Measurements from ENCODE around the gene BCL7C. TPM values are rescaled to one million over a fixed set of nuclear protein-coding genes. Genes with fewer than 3 reads are reported as not detected.

BCL7C gene
- polyA plus RNA-seq, 1 donor (not counting 4 experiments of a cell fraction or from before 2014, with no cell fraction given): 19.2 TPM

DNA sequence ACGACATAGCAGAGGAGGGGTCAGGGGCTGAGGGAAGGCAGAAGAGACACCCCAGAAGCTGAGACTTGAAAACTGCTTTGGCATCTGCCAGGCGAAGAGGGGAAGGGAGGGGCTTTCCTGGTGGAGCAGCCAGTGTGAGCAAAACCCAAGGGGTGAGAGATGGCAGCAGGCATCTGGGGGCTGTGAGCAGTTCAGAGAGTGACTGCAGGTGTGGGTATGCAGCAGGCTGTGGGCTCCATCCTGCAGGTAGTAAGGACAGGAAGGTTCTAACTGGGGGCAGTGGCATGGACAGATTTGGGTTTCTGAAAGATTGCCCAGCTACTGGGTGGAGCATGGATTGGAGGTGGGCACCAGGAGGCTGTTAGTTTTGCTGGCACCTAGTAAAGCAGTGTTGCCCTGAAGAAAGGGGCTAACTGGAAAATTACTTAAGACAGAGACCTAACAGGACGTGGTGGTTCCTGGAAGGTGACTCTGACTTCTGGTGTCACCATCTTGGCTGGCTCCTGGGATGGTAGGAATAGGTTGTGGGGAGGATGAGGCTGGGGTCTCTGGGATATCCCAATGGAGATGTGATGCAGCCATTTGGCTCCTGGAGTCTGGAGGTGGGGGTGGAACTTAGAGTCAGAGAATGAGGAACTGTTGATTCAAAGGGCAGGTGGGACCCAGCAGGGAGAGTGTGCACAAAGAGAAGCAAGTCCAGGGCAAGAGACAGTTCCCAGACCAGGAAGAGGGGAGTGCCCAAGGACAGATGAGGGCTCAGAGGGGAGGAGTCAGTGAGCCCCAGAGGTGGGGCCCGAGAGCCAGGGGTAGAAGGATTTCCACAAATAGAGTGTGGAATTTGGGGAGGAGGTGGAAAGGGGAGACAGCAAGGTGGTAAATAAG is 11.2 kb downstream of the BCL7C start:
- no peak for DNase-seq (ENCODE audit: low read depth, low spot score)
- Histone ChIP-seq H2AFZ (ENCODE audit: control insufficient read depth, low read length) (no peak overlapping the region), H3K9ac (ENCODE audit: control insufficient read depth, extremely low read depth, insufficient read depth, low read length) (no peak overlapping the region), H3K27me3 (ENCODE audit: control insufficient read depth, extremely low read depth, insufficient read depth, low read length) (no peaks in the 10 kb centered on the region), H3K4me3 (ENCODE audit: control insufficient read depth in 2 of 3, extremely low read depth in 1 of 3, insufficient read depth in 2 of 3, low read depth in 1 of 3, low read length in 3 of 3) (no peak overlapping the region), H3K4me1 (ENCODE audit: control insufficient read depth, extremely low read depth, insufficient read depth, low read length) (no peaks in the 10 kb centered on the region), H3K79me2 (ENCODE audit: control insufficient read depth, insufficient read depth, low read length) (no peaks in the 10 kb centered on the region), H4K20me1 (ENCODE audit: control insufficient read depth, extremely low read depth, insufficient read depth, low read length) (no peaks in the 10 kb centered on the region), H3K9me3 (ENCODE audit: control insufficient read depth, low read depth, low read length) (no peaks in the 10 kb centered on the region), H3K27ac (ENCODE audit: control insufficient read depth, insufficient read depth, low read length) (no peak overlapping the region), H3K36me3 (ENCODE audit: control insufficient read depth in 2 of 2, extremely low read depth in 1 of 2, insufficient read depth in 2 of 2, low read length in 2 of 2) (peaks cover 0 to 11% of the 10 kb centered on the region in 2 experiments), H3K9me1 (ENCODE audit: control insufficient read depth, extremely low read depth, insufficient read depth, low read length) (no peaks in the 10 kb centered on the region), H3K4me2 (ENCODE audit: control insufficient read depth, extremely low read depth, insufficient read depth, low read depth, low read length) (no peak overlapping the region)
- TF ChIP-seq, protein P1, sequence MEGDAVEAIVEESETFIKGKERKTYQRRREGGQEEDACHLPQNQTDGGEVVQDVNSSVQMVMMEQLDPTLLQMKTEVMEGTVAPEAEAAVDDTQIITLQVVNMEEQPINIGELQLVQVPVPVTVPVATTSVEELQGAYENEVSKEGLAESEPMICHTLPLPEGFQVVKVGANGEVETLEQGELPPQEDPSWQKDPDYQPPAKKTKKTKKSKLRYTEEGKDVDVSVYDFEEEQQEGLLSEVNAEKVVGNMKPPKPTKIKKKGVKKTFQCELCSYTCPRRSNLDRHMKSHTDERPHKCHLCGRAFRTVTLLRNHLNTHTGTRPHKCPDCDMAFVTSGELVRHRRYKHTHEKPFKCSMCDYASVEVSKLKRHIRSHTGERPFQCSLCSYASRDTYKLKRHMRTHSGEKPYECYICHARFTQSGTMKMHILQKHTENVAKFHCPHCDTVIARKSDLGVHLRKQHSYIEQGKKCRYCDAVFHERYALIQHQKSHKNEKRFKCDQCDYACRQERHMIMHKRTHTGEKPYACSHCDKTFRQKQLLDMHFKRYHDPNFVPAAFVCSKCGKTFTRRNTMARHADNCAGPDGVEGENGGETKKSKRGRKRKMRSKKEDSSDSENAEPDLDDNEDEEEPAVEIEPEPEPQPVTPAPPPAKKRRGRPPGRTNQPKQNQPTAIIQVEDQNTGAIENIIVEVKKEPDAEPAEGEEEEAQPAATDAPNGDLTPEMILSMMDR (optimal IDR thresholded peaks at IDR 0.05 in 1 of 3, IDR thresholded peaks at IDR 0.05 in 1 of 3, conservative IDR thresholded peaks at IDR 0.05 in 1 of 3; ENCODE audit: extremely low read depth in 1 of 3, insufficient read depth in 2 of 3, low read length in 3 of 3): no peak
- dilution Hi-C loops (cut with MboI; ENCODE audit: extremely low pct_ligation_motif_present, low sequenced_read_pairs): loop anchor here (25.0 kb wide), 1 partner anchor 95 kb away; the partner anchor contains the start of gene ZNF629
- FAIRE-seq: no peak

DNA sequence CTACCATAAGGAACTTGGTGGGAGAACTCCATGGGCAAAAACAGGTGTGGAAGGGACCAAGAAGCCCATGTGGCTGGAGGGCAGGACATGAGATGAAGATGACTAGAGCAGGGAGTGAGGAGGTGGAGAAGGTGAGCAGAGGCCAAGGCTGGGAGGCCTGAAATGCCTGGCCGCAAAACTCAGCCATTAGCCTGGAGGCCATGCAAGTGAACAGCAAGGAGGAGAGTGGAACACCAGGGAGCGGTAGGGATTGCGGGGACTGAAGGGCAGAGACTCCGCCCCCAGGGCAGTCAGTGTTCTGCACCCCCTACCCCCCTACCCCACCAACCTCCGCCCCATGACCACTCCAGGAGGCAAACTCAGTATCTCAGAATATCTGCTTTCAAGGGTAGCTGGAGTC is 17.0 kb downstream of the BCL7C start:
- TF ChIP-seq EZH2 (IDR thresholded peaks at IDR 0.05; ENCODE audit: low read length): no peak
- TF ChIP-seq, protein P1 (optimal IDR thresholded peaks at IDR 0.05 in 1 of 3, IDR thresholded peaks at IDR 0.05 in 1 of 3, conservative IDR thresholded peaks at IDR 0.05 in 1 of 3; ENCODE audit: extremely low read depth in 1 of 3, insufficient read depth in 2 of 3, low read length in 3 of 3): no peak
- no peak overlapping the region for H2AFZ ChIP-seq (ENCODE audit: control insufficient read depth, low read length)
- H4K20me1 ChIP-seq (ENCODE audit: control insufficient read depth, extremely low read depth, insufficient read depth, low read length): no peaks in the 10 kb centered on the region
- dilution Hi-C loops (cut with MboI; ENCODE audit: extremely low pct_ligation_motif_present, low sequenced_read_pairs): loop anchor here (25.0 kb wide), 1 partner anchor 90 kb away; the partner anchor contains the start of gene ZNF629
- FAIRE-seq (no peak), DNase-seq (ENCODE audit: low read depth, low spot score) (no peak)
- peak overlapping the region in 1 of 3 experiments; percentile 79 for H3K4me3 ChIP-seq (ENCODE audit: control insufficient read depth in 2 of 3, extremely low read depth in 1 of 3, insufficient read depth in 2 of 3, low read depth in 1 of 3, low read length in 3 of 3)
- H3K4me1 ChIP-seq (ENCODE audit: control insufficient read depth, extremely low read depth, insufficient read depth, low read length): peaks cover 25% of the 10 kb centered on the region
- H3K27me3 ChIP-seq (ENCODE audit: control insufficient read depth, extremely low read depth, insufficient read depth, low read length): no peaks in the 10 kb centered on the region
- H3K27ac ChIP-seq (ENCODE audit: control insufficient read depth, insufficient read depth, low read length): no peak overlapping the region
- no peaks in the 10 kb centered on the region for H3K9me3 ChIP-seq (ENCODE audit: control insufficient read depth, low read depth, low read length)
- H3K79me2 ChIP-seq (ENCODE audit: control insufficient read depth, insufficient read depth, low read length): peaks cover 6% of the 10 kb centered on the region
- H3K9ac ChIP-seq (ENCODE audit: control insufficient read depth, extremely low read depth, insufficient read depth, low read length): peak overlapping the region; percentile 93
- peaks cover 0 to 2% of the 10 kb centered on the region in 2 experiments for H3K36me3 ChIP-seq (ENCODE audit: control insufficient read depth in 2 of 2, extremely low read depth in 1 of 2, insufficient read depth in 2 of 2, low read length in 2 of 2)
- H3K4me2 ChIP-seq (ENCODE audit: control insufficient read depth, extremely low read depth, insufficient read depth, low read depth, low read length): peak overlapping the region; percentile 78
- H3K9me1 ChIP-seq (ENCODE audit: control insufficient read depth, extremely low read depth, insufficient read depth, low read length): no peaks in the 10 kb centered on the region
